Daoy (cell line): ENCODE results near the gene GREB1L. TPM values are rescaled to one million over a fixed set of nuclear protein-coding genes. Genes with fewer than 3 reads are reported as not detected.

Experiments used
- DNase-seq: peaks from one replicate; pipeline ENCODE4 v3.0.0-alpha.2; 2015; ENCODE audit warnings: low read depth
- total RNA-seq: library from RNA; depleted of rRNA; stranded (reverse); fragments of >200 nt; shearing (Covaris generic); gene quantifications from 2 replicates; pipeline ENCODE4 v1.2.3, GENCODE V29; 2014

Gene GREB1L
- total RNA-seq, 1 experiment from 2014 or later, result 1.7 TPM

GRCh38 chr18:21484851-21485636, 243.0 kb downstream of the GREB1L start:
- DNase-seq, result no peak

- no peak for DNase-seq
Measured at GRCh38 chr18:21486905-21487437, 244.9 kb downstream of the GREB1L start.

DNA sequence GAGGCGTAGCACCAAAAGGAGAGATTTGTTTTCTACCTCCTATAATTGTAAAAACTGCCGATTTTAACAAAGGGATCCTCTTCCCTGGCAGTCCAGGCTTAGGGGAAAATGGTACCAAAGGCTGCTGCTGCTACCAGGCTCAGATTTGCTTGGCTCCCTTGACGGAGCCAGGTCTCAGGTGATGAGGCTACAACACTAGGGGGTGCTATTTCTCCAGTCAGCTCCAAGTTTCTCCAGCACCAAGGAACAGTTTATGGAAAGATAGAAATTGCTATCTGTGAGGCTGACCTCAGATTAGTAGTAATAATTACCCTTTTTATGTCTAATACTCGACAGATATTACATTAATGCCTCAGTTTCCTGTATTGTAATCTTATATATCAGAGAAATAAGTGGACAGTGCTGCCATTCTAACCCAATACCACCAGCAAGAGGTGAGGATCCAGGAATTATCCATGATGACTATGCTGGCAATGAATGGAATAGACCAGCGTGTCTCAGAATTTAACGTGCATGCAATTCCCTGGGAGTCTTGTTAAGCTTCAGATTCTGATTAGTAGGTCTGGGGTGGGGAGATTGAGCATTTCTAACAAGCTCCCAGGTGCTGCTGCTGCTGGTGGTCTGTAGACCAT, 247.2 kb downstream of the GREB1L start:
- DNase-seq, result peak; percentile 41

DNA sequence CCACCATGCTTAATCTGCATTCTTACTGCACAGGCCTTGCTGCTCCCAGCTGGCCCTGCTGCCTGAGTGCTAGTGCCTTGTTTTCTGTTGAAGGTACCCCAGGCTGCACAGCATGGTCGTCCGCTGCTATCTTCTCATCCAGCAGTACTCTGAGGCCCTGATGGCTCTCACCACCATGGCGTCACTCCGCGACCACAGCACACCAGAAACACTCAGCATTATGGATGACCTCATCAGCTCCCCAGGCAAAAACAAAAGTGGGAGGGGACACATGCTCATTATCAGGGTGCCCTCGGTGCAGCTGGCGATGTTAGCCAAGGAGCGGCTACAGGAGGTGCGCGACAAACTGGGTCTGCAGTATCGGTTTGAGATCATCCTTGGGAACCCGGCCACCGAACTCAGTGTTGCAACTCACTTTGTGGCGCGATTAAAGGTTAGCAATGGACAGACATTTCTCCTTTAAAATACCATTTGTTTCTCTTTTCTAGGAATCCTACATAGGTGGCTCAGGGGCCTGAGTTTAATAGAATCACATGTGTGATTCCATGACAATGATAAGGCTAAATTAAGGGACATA, 248.0 kb downstream of the GREB1L start:
- no peak for DNase-seq

DNA sequence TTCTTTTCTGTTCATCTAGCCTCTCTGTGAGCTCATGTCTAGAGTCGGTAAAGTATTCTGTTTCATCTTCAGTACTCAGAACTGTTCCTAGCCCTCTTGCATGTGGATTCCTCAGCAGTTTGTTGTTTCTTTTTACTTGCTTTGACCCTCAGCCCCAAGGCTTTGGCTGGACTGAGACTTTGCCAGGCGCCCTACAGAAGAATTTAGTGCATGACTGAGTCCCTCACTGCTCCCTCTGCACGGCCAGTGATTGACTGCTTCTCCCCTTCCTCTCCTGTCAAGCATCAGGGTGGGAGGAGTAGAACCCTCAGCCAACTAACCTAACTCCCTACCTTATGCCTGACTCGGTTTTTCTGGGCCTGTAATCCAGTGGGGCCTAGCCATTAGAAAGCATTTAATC, 248.7 kb downstream of the GREB1L start:
- DNase-seq, result no peak

DNA sequence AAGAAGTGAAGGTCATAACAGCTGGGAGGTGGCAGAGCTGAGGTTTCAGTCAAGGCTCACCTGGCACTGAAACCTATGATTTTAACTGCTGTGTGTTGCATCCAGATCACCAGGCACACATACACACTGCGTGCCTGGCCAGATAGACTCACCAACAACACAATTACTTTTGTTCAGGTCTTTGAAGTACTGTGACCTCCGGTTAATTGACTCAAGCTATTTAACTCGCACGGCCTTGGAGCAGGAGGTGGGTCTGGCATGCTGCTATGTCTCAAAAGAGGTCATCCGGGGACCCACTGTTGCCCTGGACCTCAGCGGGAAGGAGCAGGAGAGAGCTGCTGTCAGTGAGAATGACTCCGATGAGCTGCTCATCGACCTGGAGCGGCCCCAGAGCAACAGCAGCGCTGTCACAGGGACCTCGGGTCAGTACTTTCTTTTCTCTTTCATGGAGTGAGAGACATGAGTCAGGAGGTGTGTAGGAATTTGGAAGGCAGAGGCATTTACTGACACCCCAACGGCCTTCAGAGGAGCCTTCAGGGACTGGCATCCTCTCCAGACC, 254.3 kb downstream of the GREB1L start:
- no peak for DNase-seq

- DNase-seq, result no peak
Measured at GRCh38 chr18:21499997-21500396, 258.0 kb downstream of the GREB1L start.

DNA sequence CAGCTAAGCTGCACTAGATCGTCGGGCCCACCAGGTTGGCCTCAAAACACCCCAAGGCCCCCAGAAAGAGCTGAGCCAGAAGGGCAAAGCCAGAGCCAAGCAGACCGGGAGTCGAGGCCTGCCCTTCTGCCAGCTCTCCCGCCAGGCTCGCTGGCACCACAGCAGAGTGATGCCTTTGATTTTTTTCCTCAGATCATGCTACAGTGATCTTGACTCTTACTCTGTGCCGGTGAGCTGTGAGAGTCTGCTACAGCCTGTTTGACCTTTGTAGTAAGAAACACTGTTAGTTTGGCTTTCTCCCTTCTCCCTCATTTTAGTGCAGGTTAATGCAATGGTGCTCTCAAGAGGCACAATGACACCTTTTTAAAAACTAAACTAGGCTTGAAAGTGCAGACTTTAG, 260.6 kb downstream of the GREB1L start:
- DNase-seq, result no peak

- no peak for DNase-seq
Measured at GRCh38 chr18:21507913-21508701, 266.1 kb downstream of the GREB1L start.

DNA sequence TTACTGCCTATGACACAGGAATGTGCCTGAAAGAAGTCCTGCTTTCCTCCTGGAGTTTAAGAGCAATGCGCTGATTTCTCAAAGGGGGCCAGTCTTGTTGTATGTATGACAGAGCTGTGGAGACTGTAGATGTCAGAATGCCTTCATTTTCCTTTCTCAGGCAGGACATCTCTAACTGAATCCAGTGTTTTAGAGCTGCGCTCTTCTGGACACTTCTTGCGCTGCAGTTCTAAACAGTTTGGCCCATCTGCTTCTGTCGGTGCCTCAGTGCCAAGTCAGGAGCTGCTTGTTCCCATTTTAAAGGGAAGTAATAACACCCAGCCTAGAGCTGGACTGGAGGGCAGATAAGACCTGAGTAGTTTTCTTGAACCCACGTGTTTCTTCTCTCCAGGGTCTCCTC, 267.0 kb downstream of the GREB1L start:
- no peak for DNase-seq

DNA sequence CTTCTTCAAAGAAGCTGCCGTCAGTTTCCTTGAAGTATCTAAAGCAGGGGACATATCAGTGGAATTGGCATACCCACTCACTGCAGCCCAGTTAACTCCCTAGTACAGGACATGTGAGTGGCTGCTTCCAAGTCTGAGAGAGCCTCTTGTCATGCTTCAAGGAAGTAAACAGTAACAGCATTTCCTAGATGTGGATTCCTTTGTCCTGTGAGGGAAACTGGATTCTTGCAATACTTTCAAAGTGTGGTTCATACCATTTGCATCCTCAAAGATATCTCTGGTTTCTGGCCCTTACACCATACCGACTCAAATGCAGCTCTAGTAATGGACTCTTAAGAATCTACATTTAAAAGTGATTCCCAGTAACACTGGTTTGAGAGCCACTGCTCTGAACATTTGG, 271.3 kb downstream of the GREB1L start:
- no peak for DNase-seq

DNA sequence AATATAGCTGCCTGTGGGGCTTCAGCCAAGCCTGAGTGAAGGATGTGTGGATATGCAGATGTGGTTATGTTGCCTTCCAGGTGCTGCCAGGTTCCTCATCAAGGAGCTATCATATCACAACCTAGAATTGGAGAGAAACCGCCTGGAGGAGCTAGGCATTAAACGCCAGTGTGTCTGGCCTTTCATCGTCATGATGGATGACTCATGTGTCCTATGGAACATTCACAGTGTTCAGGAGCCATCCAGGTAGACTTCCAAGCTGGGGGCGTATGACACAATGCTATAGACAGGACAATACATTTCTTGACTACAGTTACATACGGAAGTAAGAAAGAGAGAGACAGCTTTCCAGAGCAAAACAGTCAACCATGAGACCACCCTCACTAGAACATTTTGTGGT, 271.7 kb downstream of the GREB1L start:
- DNase-seq, result no peak

- no peak for DNase-seq
Measured at GRCh38 chr18:21522530-21522929, 280.5 kb downstream of the GREB1L start.

- no peak for DNase-seq
Measured at GRCh38 chr18:21525916-21526315, 283.9 kb downstream of the GREB1L start.

DNA sequence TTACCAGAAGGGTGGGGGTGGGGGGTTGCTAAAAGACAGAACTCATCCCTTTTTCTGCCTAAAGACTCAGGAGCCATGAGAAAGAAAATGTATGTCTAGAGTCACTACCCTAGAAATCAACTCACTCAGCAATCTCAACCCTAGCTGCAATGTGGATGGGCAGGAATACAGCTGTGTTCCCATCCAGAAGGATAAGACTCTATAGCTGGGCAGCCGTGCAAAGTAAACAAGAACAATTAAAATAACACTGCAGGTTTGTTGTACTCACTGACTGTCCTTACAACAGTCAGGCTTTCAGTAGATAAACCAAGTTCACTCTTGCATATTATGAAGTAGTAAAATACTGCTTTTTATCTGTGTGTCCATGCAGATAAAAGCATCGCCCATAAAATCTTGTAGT, 284.4 kb downstream of the GREB1L start:
- no peak for DNase-seq

GRCh38 chr18:21534327-21534726, 292.3 kb downstream of the GREB1L start:
- DNase-seq, result no peak

- no peak for DNase-seq
Measured at GRCh38 chr18:21538230-21538629, 296.2 kb downstream of the GREB1L start.

GRCh38 chr18:21546423-21546822, 304.4 kb downstream of the GREB1L start:
- DNase-seq, result no peak

DNA sequence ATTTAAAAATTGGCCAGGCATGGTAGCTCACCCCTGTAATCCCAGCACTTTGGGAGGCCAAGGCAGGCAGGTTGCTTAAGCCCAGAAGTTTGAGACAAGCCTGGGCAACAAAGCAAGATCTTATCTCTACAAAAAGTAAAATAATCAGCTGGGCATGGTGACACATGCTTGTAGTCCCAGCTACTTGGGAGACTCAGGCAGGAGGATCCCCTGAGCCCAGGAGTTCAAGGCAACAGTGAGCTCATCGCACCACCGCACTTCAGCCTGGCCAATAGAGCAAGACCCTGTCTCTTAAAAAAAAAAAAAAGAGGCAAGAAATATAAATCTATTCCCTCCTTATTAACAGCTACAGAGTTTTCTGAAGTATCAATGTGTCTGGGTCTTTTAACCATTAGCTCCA, 306.6 kb downstream of the GREB1L start:
- no peak for DNase-seq

- no peak for DNase-seq
Measured at GRCh38 chr18:21550510-21550970, 308.5 kb downstream of the GREB1L start.

DNA sequence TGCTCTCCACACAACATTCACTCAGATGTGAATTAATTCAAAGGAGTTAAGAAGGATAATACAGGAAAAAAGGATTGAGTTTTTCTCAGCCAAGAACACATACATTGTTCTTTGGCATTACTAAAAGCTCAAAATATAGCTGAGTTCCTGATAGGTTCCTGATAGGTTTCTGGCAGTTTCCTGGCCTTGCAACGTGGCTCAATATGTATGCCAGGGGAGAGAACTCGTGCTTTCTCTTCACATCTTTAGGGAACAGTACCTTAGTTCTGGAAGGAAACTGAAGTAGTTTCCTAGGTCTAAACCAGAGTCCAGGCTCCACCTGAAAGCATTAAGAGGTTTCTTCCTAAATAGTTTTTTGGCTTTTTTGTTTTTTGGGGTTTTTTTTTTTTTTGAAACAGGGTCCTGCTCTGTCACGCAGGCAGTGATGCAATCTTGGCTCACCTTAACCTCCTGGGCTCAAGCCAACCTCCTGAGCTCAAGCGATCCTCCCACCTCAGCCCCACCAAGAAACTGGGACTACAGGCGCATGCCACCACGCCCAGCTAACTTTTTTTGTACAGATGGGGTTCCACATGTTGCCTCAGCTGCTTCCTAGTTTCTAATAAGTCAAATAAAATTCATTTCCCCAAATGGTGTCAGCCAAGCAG, 315.7 kb downstream of the GREB1L start:
- DNase-seq, result no peak
